ENCODE measurements around the gene NUP37. TPM values are rescaled to one million over a fixed set of nuclear protein-coding genes. Genes with fewer than 3 reads are reported as not detected.

Gene NUP37
- total and polyA plus RNA-seq, 2 of the 8 experiments (the other 6 are each of a cell fraction or from before 2014, with no cell fraction given) = 53.5 to 71.0 TPM

GRCh38 chr12:102118874-102119273 lies 1.0 kb downstream of the NUP37 start:
- H4K8ac ChIP-seq (ENCODE audit: extremely low read depth, insufficient read depth, low read length) = no peak overlapping the region
- DNase-seq (ENCODE audit: low read depth in 1 of 2, low spot score in 2 of 2) = no peak
- peaks cover 5 to 46% of the 10 kb centered on the region in 2 experiments for H3K79me2 ChIP-seq (ENCODE audit: control insufficient read depth in 1 of 2, insufficient read depth in 2 of 2, low read length in 2 of 2)
- H2BK12ac ChIP-seq (ENCODE audit: low read depth, low read length) = no peak overlapping the region
- H3K23me2 ChIP-seq (ENCODE audit: low read depth, low read length) = 0 out of 2 replicates have a peak, but pooled peaks cover 12% of the 10 kb centered on the region
- no peak overlapping the region for H2BK120ac ChIP-seq (replicated peaks; ENCODE audit: low read depth, low read length)
- no peaks in the 10 kb centered on the region for H3K27me3 ChIP-seq (replicated peaks in 1 of 4; ENCODE audit: control insufficient read depth in 3 of 4, extremely low read depth in 1 of 4, insufficient read depth in 3 of 4, low read length in 3 of 4)
- no peak overlapping the region for H2AFZ ChIP-seq (ENCODE audit: low read length)
- H2BK5ac ChIP-seq (ENCODE audit: low read depth, low read length) = no peak overlapping the region
- no peak overlapping the region for H3K56ac ChIP-seq (replicated peaks; ENCODE audit: insufficient read length, low read depth, low read length)
- H4K91ac ChIP-seq (replicated peaks; ENCODE audit: insufficient read length, low read length) = no peak overlapping the region
- peak overlapping the region; percentile 78 to 87 for H3K4me2 ChIP-seq (ENCODE audit: insufficient read depth in 1 of 2, low read depth in 2 of 2, low read length in 2 of 2)
- peaks cover 2% of the 10 kb centered on the region in 2 experiments for H4K20me1 ChIP-seq (replicated peaks in 1 of 2; ENCODE audit: control insufficient read depth in 1 of 2, insufficient read depth in 2 of 2, low read length in 2 of 2)
- H3K4me3 ChIP-seq (ENCODE audit: extremely low read depth in 1 of 4, insufficient read depth in 2 of 4, low read depth in 3 of 4, low read length in 4 of 4) = peak overlapping the region in 2 of 4 experiments; percentile 74 to 99; a peak in 5 of 8 replicates
- 90% methylated on average over 2 of the region's 2 CpGs; no CpG with 5 or more reads in 1 of the 2 experiments for WGBS, 2 experiments (ENCODE audit: extremely low coverage in 1 of 2, insufficient coverage in 1 of 2, insufficient read length in 1 of 2, insufficient replicate concordance in 2 of 2, low coverage in 1 of 2, low lambda C conversion rate in 2 of 2, missing lambda C conversion rate in 1 of 2)
- H2BK15ac ChIP-seq (ENCODE audit: low read length) = no peak overlapping the region
- H3K23ac ChIP-seq (ENCODE audit: insufficient read length) = no peak overlapping the region
- POLR2A ChIA-PET (ENCODE audit: partially characterized antibody) = interaction anchor here (1.9 kb wide), 1 partner anchor 9 kb away, joined by 4 read pairs; no protein-coding TSS in a partner anchor
- peaks cover 0 to 4% (median 3%) of the 10 kb centered on the region in 4 experiments; a peak in 3 of 7 replicates for H3K4me1 ChIP-seq (replicated peaks in 1 of 4; ENCODE audit: control insufficient read depth in 3 of 4, insufficient read depth in 4 of 4, low read length in 3 of 4)
- H3K79me1 ChIP-seq (ENCODE audit: low read depth, low read length) = 0 out of 2 replicates have a peak, but pooled peaks cover 4% of the 10 kb centered on the region
- H3K9ac ChIP-seq (replicated peaks in 1 of 4; ENCODE audit: extremely low read depth in 1 of 4, low read depth in 3 of 4, low read length in 3 of 4) = no peak overlapping the region
- H4K5ac ChIP-seq (ENCODE audit: insufficient read length, low read depth, low read length) = no peak overlapping the region
- no peak overlapping the region for H2AK5ac ChIP-seq (ENCODE audit: low read depth, low read length)
- H3K27ac ChIP-seq (ENCODE audit: low read depth, low read length) = no peak overlapping the region
- H2BK20ac ChIP-seq (ENCODE audit: low read length) = no peak overlapping the region
- H3K9me3 ChIP-seq (ENCODE audit: insufficient read depth in 2 of 2, low read depth in 1 of 2, low read length in 1 of 2) = no peaks in the 10 kb centered on the region
- FAIRE-seq = no peak
- no peak overlapping the region for H3K18ac ChIP-seq (ENCODE audit: extremely low read depth, low read length)
- H3K36me3 ChIP-seq (ENCODE audit: control insufficient read depth in 2 of 4, insufficient read depth in 4 of 4, low read length in 3 of 4) = peaks cover 2 to 21% (median 7%) of the 10 kb centered on the region in 4 experiments; a peak in 5 of 8 replicates
- H3K4ac ChIP-seq (replicated peaks; ENCODE audit: insufficient read length, low read depth, low read length) = no peak overlapping the region
- H3K14ac ChIP-seq (ENCODE audit: insufficient read length) = no peak overlapping the region
- CTCF ChIA-PET (ENCODE audit: partially characterized antibody) = interaction anchor here (1.4 kb wide), 1 partner anchor 23 kb away, joined by 3 read pairs; no protein-coding TSS in a partner anchor
- TF ChIP-seq EP300 (IDR thresholded peaks at IDR 0.05; ENCODE audit: borderline replicate concordance in 1 of 2, low read depth in 2 of 2, low read length in 2 of 2) (no peak), POU5F1 (IDR thresholded peaks at IDR 0.05; ENCODE audit: low read depth, low read length) (no peak), POLR2A (IDR thresholded peaks at IDR 0.05; ENCODE audit: control extremely low read depth in 1 of 2, low read depth in 2 of 2, low read length in 2 of 2) (no peak), CREB1 (IDR thresholded peaks at IDR 0.05) (no peak), GABPA (IDR thresholded peaks at IDR 0.05; ENCODE audit: borderline replicate concordance, insufficient read depth, low read length) (no peak), KDM1A (IDR thresholded peaks at IDR 0.05; ENCODE audit: borderline replicate concordance, low read length) (no peak), HDAC6 (IDR thresholded peaks at IDR 0.05; ENCODE audit: low read depth, low read length) (no peak), JUN (IDR thresholded peaks at IDR 0.05; ENCODE audit: low read depth, low read length) (no peak), USF2 (IDR thresholded peaks at IDR 0.05; ENCODE audit: low read length) (no peak), RAD21 (IDR thresholded peaks at IDR 0.05 in 1 of 2, conservative IDR thresholded peaks at IDR 0.05 in 1 of 2; ENCODE audit: low read depth in 2 of 2, low read length in 2 of 2) (no peak), RXRA (IDR thresholded peaks at IDR 0.05; ENCODE audit: insufficient read depth, low read depth, low read length) (no peak)
- TF ChIP-seq, protein P1, sequence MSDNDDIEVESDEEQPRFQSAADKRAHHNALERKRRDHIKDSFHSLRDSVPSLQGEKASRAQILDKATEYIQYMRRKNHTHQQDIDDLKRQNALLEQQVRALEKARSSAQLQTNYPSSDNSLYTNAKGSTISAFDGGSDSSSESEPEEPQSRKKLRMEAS (IDR thresholded peaks at IDR 0.05) = no peak
